ENCODE measurements around the gene TDRKH. TPM values are rescaled to one million over a fixed set of nuclear protein-coding genes. Genes with fewer than 3 reads are reported as not detected.

TDRKH gene
- total and polyA plus RNA-seq, 2 of the 13 experiments (the other 11 are each of a cell fraction or from before 2014, with no cell fraction given) = 3.9 to 5.4 TPM

DNA sequence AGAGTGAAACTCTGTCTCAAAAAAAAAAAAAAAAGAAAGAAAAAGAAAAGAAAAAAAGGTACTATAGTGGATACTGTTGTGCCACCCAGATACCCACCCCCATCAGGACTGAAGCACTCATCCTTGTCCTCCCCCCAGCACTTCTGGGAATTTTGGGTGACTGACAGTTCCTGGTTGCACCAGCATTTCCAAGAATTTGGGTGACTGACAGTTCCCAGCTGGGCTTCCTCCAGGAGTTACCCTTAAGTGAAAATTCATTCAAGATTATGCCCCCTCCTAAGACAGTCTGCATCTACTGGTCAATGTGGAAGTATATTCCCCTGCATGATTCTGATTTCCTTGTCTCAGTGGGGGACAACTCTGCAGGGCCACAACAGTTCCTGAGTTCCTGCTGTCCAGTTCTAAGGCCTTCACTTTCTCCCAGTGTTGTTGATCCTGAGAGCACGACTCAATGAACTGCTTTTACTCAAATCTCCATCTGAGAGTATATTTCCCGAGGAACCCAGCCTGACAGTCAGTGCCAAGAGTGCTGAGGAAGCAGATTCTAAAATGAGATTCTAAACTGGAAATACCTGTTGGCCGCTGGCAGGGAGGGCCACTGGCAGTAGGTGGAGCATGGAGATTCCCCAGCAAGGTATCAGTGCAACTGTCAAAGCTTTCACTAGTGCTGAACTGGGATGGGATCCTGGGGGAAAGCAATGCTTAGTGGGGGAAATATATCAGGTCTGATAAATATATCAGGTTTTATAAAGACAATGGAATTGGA lies 50.5 kb downstream of the TDRKH start:
- Histone ChIP-seq H4K20me1 (ENCODE audit: insufficient read depth, low read length) (no peaks in the 10 kb centered on the region), H3K9me3 (ENCODE audit: low read length) (peaks cover 16% of the 10 kb centered on the region; the same call in 1 of the 2 replicates), H2AFZ (ENCODE audit: low read length) (no peak overlapping the region), H3K4me2 (ENCODE audit: low read depth, low read length) (no peak overlapping the region), H3K9ac (ENCODE audit: insufficient read depth, low read depth, low read length) (no peak overlapping the region), H3K4me3 (replicated peaks in 1 of 3; ENCODE audit: insufficient read depth in 1 of 3, low read depth in 2 of 3, low read length in 3 of 3) (no peak overlapping the region), H3K27me3 (ENCODE audit: control insufficient read depth in 1 of 2, insufficient read depth in 2 of 2, low read length in 2 of 2) (peaks cover 0 to 11% of the 10 kb centered on the region in 2 experiments; a peak in 2 of 5 replicates), H3K4me1 (ENCODE audit: insufficient read depth, low read length) (no peaks in the 10 kb centered on the region), H3K36me3 (replicated peaks in 1 of 2; ENCODE audit: control insufficient read depth in 1 of 2, insufficient read depth in 2 of 2, low read length in 2 of 2) (no peaks in the 10 kb centered on the region), H3K27ac (ENCODE audit: extremely low read length, insufficient read depth, low read length) (no peak overlapping the region), H3K79me2 (ENCODE audit: insufficient read depth, low read length) (no peaks in the 10 kb centered on the region)
- TF ChIP-seq, protein P1, sequence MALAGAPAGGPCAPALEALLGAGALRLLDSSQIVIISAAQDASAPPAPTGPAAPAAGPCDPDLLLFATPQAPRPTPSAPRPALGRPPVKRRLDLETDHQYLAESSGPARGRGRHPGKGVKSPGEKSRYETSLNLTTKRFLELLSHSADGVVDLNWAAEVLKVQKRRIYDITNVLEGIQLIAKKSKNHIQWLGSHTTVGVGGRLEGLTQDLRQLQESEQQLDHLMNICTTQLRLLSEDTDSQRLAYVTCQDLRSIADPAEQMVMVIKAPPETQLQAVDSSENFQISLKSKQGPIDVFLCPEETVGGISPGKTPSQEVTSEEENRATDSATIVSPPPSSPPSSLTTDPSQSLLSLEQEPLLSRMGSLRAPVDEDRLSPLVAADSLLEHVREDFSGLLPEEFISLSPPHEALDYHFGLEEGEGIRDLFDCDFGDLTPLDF (CRISPR knock-in tag; IDR thresholded peaks at IDR 0.05) = no peak
- TF ChIP-seq ZNF337 (CRISPR knock-in tag; IDR thresholded peaks at IDR 0.05; ENCODE audit: borderline replicate concordance, low read depth) = no peak
- no peak for TF ChIP-seq CBX5 (CRISPR knock-in tag; IDR thresholded peaks at IDR 0.05; ENCODE audit: borderline replicate concordance)
- no peak for TF ChIP-seq ZNF20 (CRISPR knock-in tag; IDR thresholded peaks at IDR 0.05)
- no peak for TF ChIP-seq SCMH1 (CRISPR knock-in tag; IDR thresholded peaks at IDR 0.05; ENCODE audit: borderline replicate concordance)
- TF ChIP-seq ZBTB44 (CRISPR knock-in tag; IDR thresholded peaks at IDR 0.05) = no peak
- TF ChIP-seq MAFF (IDR thresholded peaks at IDR 0.05; ENCODE audit: low read depth, low read length) = peak; percentile 74
- TF ChIP-seq SPEN (CRISPR knock-in tag; IDR thresholded peaks at IDR 0.05; ENCODE audit: low read depth) = no peak
- no peak for TF ChIP-seq AKNA (CRISPR knock-in tag; IDR thresholded peaks at IDR 0.05; ENCODE audit: borderline replicate concordance)
- TF ChIP-seq, protein P2, sequence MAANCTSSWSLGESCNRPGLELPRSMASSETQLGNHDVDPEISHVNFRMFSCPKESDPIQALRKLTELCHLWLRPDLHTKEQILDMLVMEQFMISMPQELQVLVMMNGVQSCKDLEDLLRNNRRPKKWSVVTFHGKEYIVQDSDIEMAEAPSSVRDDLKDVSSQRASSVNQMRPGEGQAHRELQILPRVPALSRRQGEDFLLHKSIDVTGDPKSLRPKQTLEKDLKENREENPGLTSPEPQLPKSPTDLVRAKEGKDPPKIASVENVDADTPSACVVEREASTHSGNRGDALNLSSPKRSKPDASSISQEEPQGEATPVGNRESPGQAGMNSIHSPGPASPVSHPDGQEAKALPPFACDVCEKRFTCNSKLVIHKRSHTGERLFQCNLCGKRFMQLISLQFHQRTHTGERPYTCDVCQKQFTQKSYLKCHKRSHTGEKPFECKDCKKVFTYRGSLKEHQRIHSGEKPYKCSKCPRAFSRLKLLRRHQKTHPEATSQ (CRISPR knock-in tag; IDR thresholded peaks at IDR 0.05; ENCODE audit: borderline replicate concordance) = no peak
- TF ChIP-seq MAFK (conservative IDR thresholded peaks at IDR 0.05 in 1 of 2, IDR thresholded peaks at IDR 0.05 in 1 of 2; ENCODE audit: low read length in 2 of 2) = peak; percentile 80 to 82
- FAIRE-seq (no peak), DNase-seq (ENCODE audit: low spot score) (no peak), ATAC-seq (no peak)
- in situ Hi-C loops (cut with HindIII; ENCODE audit: extremely low pct_ligation_motif_present, low pct_unique_long_range_greater_than_20kb) = loop anchor here (10.0 to 25.0 kb wide), 2 partner anchors 145 to 202 kb away; partner anchors contain the start of gene TUFT1
- intact Hi-C loops (cut with micrococcal nuclease; ENCODE audit: unreplicated experiment) = loop anchor here (5.0 kb wide), 1 partner anchor 297 kb away; no protein-coding TSS in a partner anchor
- ChIA-PET CTCF (ENCODE audit: low intra/inter-chr PET ratio, low total read pairs) (no interaction called here), POLR2A (no interaction called here)
- WGBS (ENCODE audit: low lambda C conversion rate) = 0% methylated on average over 3 of the region's 3 CpGs
- BruUV-seq (replicated peaks) = no TSS peak
